ENCODE results near the gene TPRG1L. TPM values are rescaled to one million over a fixed set of nuclear protein-coding genes. Genes with fewer than 3 reads are reported as not detected.

The TPRG1L gene
- total RNA-seq, 1 donor from 2014 or later = 33.7 TPM

- Histone ChIP-seq H3K79me2 (ENCODE audit: insufficient read depth, low read length) (no peaks in the 10 kb centered on the region), H3K4me3 (ENCODE audit: insufficient read depth, low read depth, low read length) (no peak overlapping the region), H2AFZ (ENCODE audit: low read depth, low read length) (no peak overlapping the region), H3K27ac (ENCODE audit: low read depth, low read length) (no peak overlapping the region), H4K20me1 (ENCODE audit: insufficient read depth, low read length) (no peaks in the 10 kb centered on the region), H3K27me3 (ENCODE audit: insufficient read depth, low read length) (peaks cover 5% of the 10 kb centered on the region), H3K4me1 (ENCODE audit: insufficient read depth, low read length) (no peaks in the 10 kb centered on the region), H3K9ac (ENCODE audit: low read length) (no peak overlapping the region), H3K4me2 (ENCODE audit: low read length) (no peak overlapping the region), H3K9me3 (ENCODE audit: insufficient read depth, low read depth, low read length) (no peaks in the 10 kb centered on the region), H3K36me3 (ENCODE audit: insufficient read depth, low read length) (no peaks in the 10 kb centered on the region)
- H3K4me1 Mint-ChIP-seq (ENCODE audit: low read depth, unreplicated experiment) = peaks cover 4% of the 10 kb centered on the region
- FAIRE-seq (no peak), DNase-seq (ENCODE audit: low read depth) (no peak)
- H3K36me3 Mint-ChIP-seq (ENCODE audit: low read depth, unreplicated experiment) = no peaks in the 10 kb centered on the region
- H3K9me3 Mint-ChIP-seq (ENCODE audit: unreplicated experiment) = peaks cover 3% of the 10 kb centered on the region
- no peak overlapping the region for H3K4me3 Mint-ChIP-seq (ENCODE audit: unreplicated experiment)
- H3K27me3 Mint-ChIP-seq (ENCODE audit: low read depth, unreplicated experiment) = peaks cover 24% of the 10 kb centered on the region
- H3K27ac Mint-ChIP-seq (ENCODE audit: unreplicated experiment) = no peak overlapping the region
- TF ChIP-seq EZH2 (IDR thresholded peaks at IDR 0.05; ENCODE audit: insufficient read depth, low read length) (no peak), CTCF (IDR thresholded peaks at IDR 0.05; ENCODE audit: insufficient read depth, low read depth, low read length) (no peak)
Observed at GRCh38 chr1:3678361-3679097, 53.7 kb downstream of the TPRG1L start.

- H3K4me3 ChIP-seq (ENCODE audit: insufficient read depth, low read depth, low read length) = no peak overlapping the region
- no peaks in the 10 kb centered on the region for H3K4me1 Mint-ChIP-seq (ENCODE audit: low read depth, unreplicated experiment)
- peaks cover 6% of the 10 kb centered on the region for H3K27me3 ChIP-seq (ENCODE audit: insufficient read depth, low read length)
- no peak overlapping the region for H2AFZ ChIP-seq (ENCODE audit: low read depth, low read length)
- no peaks in the 10 kb centered on the region for H3K36me3 Mint-ChIP-seq (ENCODE audit: low read depth, unreplicated experiment)
- DNase-seq (ENCODE audit: low read depth) (no peak), FAIRE-seq (no peak)
- TF ChIP-seq CTCF (IDR thresholded peaks at IDR 0.05; ENCODE audit: insufficient read depth, low read depth, low read length) (no peak), EZH2 (IDR thresholded peaks at IDR 0.05; ENCODE audit: insufficient read depth, low read length) (no peak)
- H3K9me3 ChIP-seq (ENCODE audit: insufficient read depth, low read depth, low read length) = no peaks in the 10 kb centered on the region
- no peaks in the 10 kb centered on the region for H3K79me2 ChIP-seq (ENCODE audit: insufficient read depth, low read length)
- no peaks in the 10 kb centered on the region for H3K36me3 ChIP-seq (ENCODE audit: insufficient read depth, low read length)
- no peak overlapping the region for H3K27ac ChIP-seq (ENCODE audit: low read depth, low read length)
- no peaks in the 10 kb centered on the region for H4K20me1 ChIP-seq (ENCODE audit: insufficient read depth, low read length)
- H3K27me3 Mint-ChIP-seq (ENCODE audit: low read depth, unreplicated experiment) = peaks cover 23% of the 10 kb centered on the region
- H3K4me3 Mint-ChIP-seq (ENCODE audit: unreplicated experiment) = no peak overlapping the region
- H3K27ac Mint-ChIP-seq (ENCODE audit: unreplicated experiment) = no peak overlapping the region
- H3K4me1 ChIP-seq (ENCODE audit: insufficient read depth, low read length) = no peaks in the 10 kb centered on the region
- no peak overlapping the region for H3K4me2 ChIP-seq (ENCODE audit: low read length)
- H3K9ac ChIP-seq (ENCODE audit: low read length) = no peak overlapping the region
- peaks cover 3% of the 10 kb centered on the region for H3K9me3 Mint-ChIP-seq (ENCODE audit: unreplicated experiment)
Observed at GRCh38 chr1:3679098-3679555, 54.3 kb downstream of the TPRG1L start.

Other genes with a start within 250 kb of the TPRG1L start
- gene ARHGEF16, start 170.3 kb upstream of the TPRG1L start, total RNA-seq = 3.7 and 4.1 TPM in 2 replicates
- 10.9 and 14.8 TPM in 2 replicates for gene MEGF6, start 13.5 kb upstream of the TPRG1L start, total RNA-seq
- 15.5 and 15.6 TPM in 2 replicates for gene WRAP73, start 25.1 kb downstream of the TPRG1L start, total RNA-seq
- gene TP73, start 27.5 kb downstream of the TPRG1L start, total RNA-seq = 0.18 TPM in 1 of 2 replicates, not detected in the other
- gene CCDC27, start 127.4 kb downstream of the TPRG1L start, total RNA-seq = not detected in 2 replicates
- gene SMIM1, start 147.7 kb downstream of the TPRG1L start, total RNA-seq = 6.4 and 6.6 TPM in 2 replicates
- gene LRRC47, start 171.5 kb downstream of the TPRG1L start, total RNA-seq = 48.7 and 51.5 TPM in 2 replicates
- 35.0 and 43.6 TPM in 2 replicates for gene CEP104, start 232.2 kb downstream of the TPRG1L start, total RNA-seq
- 5.9 and 7.4 TPM in 2 replicates for gene DFFB, start 232.5 kb downstream of the TPRG1L start, total RNA-seq